ENCODE data around the gene SAMHD1. TPM values are rescaled to one million over a fixed set of nuclear protein-coding genes. Genes with fewer than 3 reads are reported as not detected.
A peak's percentile ranks its signal among the peaks of the same experiment; 100 is the strongest.

SAMHD1 gene
- total and polyA plus RNA-seq, 9 of the 15 experiments (the other 6 are each of a cell fraction or from before 2014, with no cell fraction given) = 6.8 to 20.4 (median 14.8) TPM

- Histone ChIP-seq H3K9me1 (ENCODE audit: control insufficient read depth, insufficient read depth, low read length) (no peaks in the 10 kb centered on the region), H3K9ac (ENCODE audit: insufficient read depth in 1 of 2, low read depth in 2 of 2, low read length in 2 of 2) (no peak overlapping the region), H3K36me3 (ENCODE audit: control insufficient read depth, insufficient read depth, low read length) (peaks cover 6% of the 10 kb centered on the region; the same call in 1 of the 3 replicates), H3K4me1 (replicated peaks in 1 of 2; ENCODE audit: control insufficient read depth in 2 of 2, insufficient read depth in 2 of 2, low read length in 2 of 2) (no peaks in the 10 kb centered on the region), H3K27me3 (ENCODE audit: control insufficient read depth in 2 of 2, insufficient read depth in 2 of 2, low read length in 2 of 2) (no peaks in the 10 kb centered on the region), H3K4me3 (no peak overlapping the region), H4K20me1 (replicated peaks; ENCODE audit: control insufficient read depth, insufficient read depth, low read length) (no peaks in the 10 kb centered on the region), H3K79me2 (ENCODE audit: control insufficient read depth, insufficient read depth, low read length) (no peaks in the 10 kb centered on the region), H2AFZ (ENCODE audit: low read depth, low read length) (no peak overlapping the region), H3K27ac (ENCODE audit: extremely low read depth, low read depth, low read length) (no peak overlapping the region), H3K9me3 (replicated peaks; ENCODE audit: control insufficient read depth, insufficient read depth, low read depth, low read length) (no peaks in the 10 kb centered on the region), H3K4me2 (ENCODE audit: insufficient read depth, low read length) (no peak overlapping the region)
- intact Hi-C loops (cut with micrococcal nuclease) (no loop called here), in situ Hi-C loops (cut with MboI) (no loop called here)
- TF ChIP-seq HMG20A (CRISPR knock-in tag; conservative IDR thresholded peaks at IDR 0.05) = no peak
- peak; percentile 35 for TF ChIP-seq RBM25 (IDR thresholded peaks at IDR 0.05; ENCODE audit: low read depth, low read length, severe bottlenecking)
- peak; percentile 89 for TF ChIP-seq ZNF121 (CRISPR knock-in tag; conservative IDR thresholded peaks at IDR 0.05)
- TF ChIP-seq MBD2 (IDR thresholded peaks at IDR 0.05; ENCODE audit: borderline replicate concordance, low read depth) = no peak
- TF ChIP-seq DLX4 (CRISPR knock-in tag; IDR thresholded peaks at IDR 0.05) = no peak
- TF ChIP-seq ZNF217 (CRISPR knock-in tag; IDR thresholded peaks at IDR 0.05) = no peak
- DNase-seq (ENCODE audit: extremely low read depth in 1 of 4, low spot score in 3 of 4) (no peak), FAIRE-seq (no peak), ATAC-seq (no peak)
- ChIA-PET CTCF (ENCODE audit: low intra/inter-chr PET ratio) (no interaction called here), POLR2A (no interaction called here)
- WGBS (ENCODE audit: insufficient coverage, low coverage, missing lambda C conversion rate) = 96% methylated on average over 2 of the region's 2 CpGs
- BruUV-seq (replicated peaks) = no TSS peak
These were observed 35.3 kb downstream of the SAMHD1 start for GRCh38 chr20:36916199-36916598.

GRCh38 chr20:36908603-36909002 lies 42.9 kb downstream of the SAMHD1 start:
- WGBS (ENCODE audit: insufficient coverage, low coverage, missing lambda C conversion rate) = 75% methylated on average over 4 of the region's 4 CpGs
- POLR2A ChIA-PET = interaction anchor here (1.5 kb wide), 1 partner anchor 11 kb away, joined by 3 read pairs; no protein-coding TSS in a partner anchor
- no peak overlapping the region for H3K27ac ChIP-seq (ENCODE audit: extremely low read depth, low read depth, low read length)
- TF ChIP-seq HCFC1 (IDR thresholded peaks at IDR 0.05; ENCODE audit: low read depth, low read length) = no peak
- TF ChIP-seq AFF4 (CRISPR knock-in tag; IDR thresholded peaks at IDR 0.05) = no peak
- TF ChIP-seq ZNF197 (CRISPR knock-in tag; IDR thresholded peaks at IDR 0.05; ENCODE audit: low read depth) = no peak
- no peak for TF ChIP-seq HSF4 (CRISPR knock-in tag; IDR thresholded peaks at IDR 0.05; ENCODE audit: borderline replicate concordance)

More at GRCh38 chr20:36908603-36909002, 42.9 kb downstream of the SAMHD1 start:
- peaks cover 5% of the 10 kb centered on the region; the same call in 1 of the 3 replicates for H3K36me3 ChIP-seq (ENCODE audit: control insufficient read depth, insufficient read depth, low read length)
- H3K27me3 ChIP-seq (ENCODE audit: control insufficient read depth in 2 of 2, insufficient read depth in 2 of 2, low read length in 2 of 2) = no peaks in the 10 kb centered on the region
- no peaks in the 10 kb centered on the region for H3K4me1 ChIP-seq (replicated peaks in 1 of 2; ENCODE audit: control insufficient read depth in 2 of 2, insufficient read depth in 2 of 2, low read length in 2 of 2)
- no peak overlapping the region for H2AFZ ChIP-seq (ENCODE audit: low read depth, low read length)
- DNase-seq (ENCODE audit: extremely low read depth in 1 of 4, low spot score in 3 of 4) = no peak
- ATAC-seq = no peak
- CTCF ChIA-PET (ENCODE audit: low intra/inter-chr PET ratio) = no interaction called here
- intact Hi-C loops (cut with micrococcal nuclease) (no loop called here), in situ Hi-C loops (cut with MboI) (no loop called here)
- no peaks in the 10 kb centered on the region for H3K9me3 ChIP-seq (replicated peaks; ENCODE audit: control insufficient read depth, insufficient read depth, low read depth, low read length)
- H3K79me2 ChIP-seq (ENCODE audit: control insufficient read depth, insufficient read depth, low read length) = no peaks in the 10 kb centered on the region
- FAIRE-seq = no peak
- no peaks in the 10 kb centered on the region for H3K9me1 ChIP-seq (ENCODE audit: control insufficient read depth, insufficient read depth, low read length)
- BruUV-seq (replicated peaks) = no TSS peak
- no peak overlapping the region for H3K4me2 ChIP-seq (ENCODE audit: insufficient read depth, low read length)
- H4K20me1 ChIP-seq (replicated peaks; ENCODE audit: control insufficient read depth, insufficient read depth, low read length) = no peaks in the 10 kb centered on the region
- H3K4me3 ChIP-seq = no peak overlapping the region
- H3K9ac ChIP-seq (ENCODE audit: insufficient read depth in 1 of 2, low read depth in 2 of 2, low read length in 2 of 2) = no peak overlapping the region

Data from K562 (cell line).